ENCODE measurements around the gene FUT1. TPM values are rescaled to one million over a fixed set of nuclear protein-coding genes. Genes with fewer than 3 reads are reported as not detected.

FUT1 gene
- total and polyA plus RNA-seq, 9 of the 15 experiments (the other 6 are each of a cell fraction or from before 2014, with no cell fraction given), result 2.3 to 18.5 (median 8.8) TPM

- no peaks in the 10 kb centered on the region for H3K9me3 ChIP-seq (replicated peaks; ENCODE audit: control insufficient read depth, insufficient read depth, low read depth, low read length)
- 88% methylated on average over 19 of the region's 38 CpGs for WGBS (ENCODE audit: insufficient coverage, low coverage, missing lambda C conversion rate)
- peak; percentile 74; the same call in 1 of the 2 replicates for TF ChIP-seq ZBTB33 (CRISPR knock-in tag; IDR thresholded peaks at IDR 0.05)
- no peak for TF ChIP-seq ZNF584 (CRISPR knock-in tag; IDR thresholded peaks at IDR 0.05; ENCODE audit: low read depth)
- no peak for TF ChIP-seq ATF3 (IDR thresholded peaks at IDR 0.05)
- TF ChIP-seq ATF3 (CRISPR knock-in tag; conservative IDR thresholded peaks at IDR 0.05), result no peak
- TF ChIP-seq ZNF143 (CRISPR knock-in tag; IDR thresholded peaks at IDR 0.05), result peak; percentile 71
- no peak for TF ChIP-seq MAZ (CRISPR knock-in tag; conservative IDR thresholded peaks at IDR 0.05 in 1 of 2, IDR thresholded peaks at IDR 0.05 in 1 of 2)
- no peak for TF ChIP-seq HDAC1 (IDR thresholded peaks at IDR 0.05)
- TF ChIP-seq HCFC1 (IDR thresholded peaks at IDR 0.05; ENCODE audit: low read depth, low read length), result peak; percentile 73
- no peak for TF ChIP-seq PTTG1 (tag; IDR thresholded peaks at IDR 0.05; ENCODE audit: low read depth)
- TF ChIP-seq SIX5 (IDR thresholded peaks at IDR 0.05; ENCODE audit: borderline replicate concordance in 1 of 2, insufficient read depth in 1 of 2, low read depth in 1 of 2, low read length in 2 of 2), result peak; percentile 26 to 46; a peak in 2 of 4 replicates
- TF ChIP-seq HNRNPL (IDR thresholded peaks at IDR 0.05; ENCODE audit: low read depth, low read length), result no peak
- TF ChIP-seq ZNF778 (CRISPR knock-in tag; IDR thresholded peaks at IDR 0.05), result no peak
- no peak for TF ChIP-seq NFE2L1 (tag; IDR thresholded peaks at IDR 0.05; ENCODE audit: borderline replicate concordance, low read depth)
- TF ChIP-seq FOXP4 (CRISPR knock-in tag; IDR thresholded peaks at IDR 0.05; ENCODE audit: borderline replicate concordance), result no peak
- no peak for TF ChIP-seq GATA2 (CRISPR knock-in tag; IDR thresholded peaks at IDR 0.05)
- no peak overlapping the region for H2AFZ ChIP-seq (ENCODE audit: low read depth, low read length)
- no peak for DNase-seq (ENCODE audit: extremely low read depth in 1 of 4, low spot score in 3 of 4)
- ChIA-PET CTCF (ENCODE audit: low intra/inter-chr PET ratio) (no interaction called here), POLR2A (no interaction called here)
- H3K4me1 ChIP-seq (replicated peaks in 1 of 2; ENCODE audit: control insufficient read depth in 2 of 2, insufficient read depth in 2 of 2, low read length in 2 of 2), result peaks cover 24 to 36% of the 10 kb centered on the region in 2 experiments
- no peaks in the 10 kb centered on the region for H3K9me1 ChIP-seq (ENCODE audit: control insufficient read depth, insufficient read depth, low read length)
- H3K4me2 ChIP-seq (ENCODE audit: insufficient read depth, low read length), result no peak overlapping the region
- H3K27me3 ChIP-seq (ENCODE audit: control insufficient read depth in 2 of 2, insufficient read depth in 2 of 2, low read length in 2 of 2), result no peaks in the 10 kb centered on the region
- no peak overlapping the region for H3K4me3 ChIP-seq
- intact Hi-C loops (cut with micrococcal nuclease) (loop anchor here (5.0 kb wide), 1 partner anchor 88 kb away; the partner anchor contains the start of gene CA11), in situ Hi-C loops (cut with MboI) (no loop called here)
- ATAC-seq, result no peak
- no peak for FAIRE-seq
- H3K36me3 ChIP-seq (ENCODE audit: control insufficient read depth, insufficient read depth, low read length), result no peaks in the 10 kb centered on the region
- peaks cover 4% of the 10 kb centered on the region; the same call in 1 of the 3 replicates for H3K79me2 ChIP-seq (ENCODE audit: control insufficient read depth, insufficient read depth, low read length)
- H4K20me1 ChIP-seq (replicated peaks; ENCODE audit: control insufficient read depth, insufficient read depth, low read length), result no peaks in the 10 kb centered on the region
- BruUV-seq (replicated peaks), result no TSS peak
- no peak overlapping the region for H3K27ac ChIP-seq (ENCODE audit: extremely low read depth, low read depth, low read length)
- no peak overlapping the region for H3K9ac ChIP-seq (ENCODE audit: insufficient read depth in 1 of 2, low read depth in 2 of 2, low read length in 2 of 2)
These were observed 17.3 kb downstream of the FUT1 start for GRCh38 chr19:48735031-48735615.

All from K562 (cell line).